K562 (cell line): ENCODE measurements around the gene SHISA9.

Source experiments
- CEBPB ChIP-seq: fragments of 450-650 bp; IDR thresholded peaks from 2 replicates; pipeline ENCODE4 v1.6.1; 2016; ENCODE audit warnings: missing genetic modification characterization, missing compliant biosample characterization
- EP300 ChIP-seq: IDR thresholded peaks from 2 replicates; pipeline ENCODE4 v1.6.1; 2012; ENCODE audit warnings: low read length, improper control_type of control experiment
- FOXO4 ChIP-seq: fragments of 450-650 bp; formaldehyde crosslinking; IDR thresholded peaks from 2 replicates; pipeline ENCODE4 v1.4.0; 2020; ENCODE audit warnings: mild to moderate bottlenecking, moderate library complexity
- POLR2A ChIP-seq: fragments of 450-650 bp; conservative IDR thresholded peaks from 2 replicates; pipeline ENCODE4 v1.6.1; 2016
- ZNF174 ChIP-seq: fragments of 250-450 bp; sonication (Bioruptor Pico); IDR thresholded peaks from 2 replicates; pipeline ENCODE4 v1.4.0; 2020; ENCODE audit warnings: mild to moderate bottlenecking
- ZNF512 ChIP-seq: IDR thresholded peaks from 2 replicates; pipeline ENCODE4 v1.6.1; 2016; ENCODE audit warnings: missing genetic modification characterization, missing compliant biosample characterization
- ZNF79 ChIP-seq: fragments of 250-450 bp; sonication (Bioruptor Pico); IDR thresholded peaks from 2 replicates; pipeline ENCODE4 v1.4.0; 2020; ENCODE audit warnings: low read depth, mild to moderate bottlenecking, moderate library complexity
- ZSCAN29 ChIP-seq: fragments of 450-650 bp; IDR thresholded peaks from 2 replicates; pipeline ENCODE4 v1.6.1; 2017
- TF ChIP-seq, protein P1 (sequence below): sonication (generic); formaldehyde crosslinking; IDR thresholded peaks from 2 replicates; pipeline ENCODE4 v1.8.1; 2022; ENCODE audit warnings: missing genetic modification reagents

- TF ChIP-seq EP300 (no peak), FOXO4 (no peak), ZSCAN29 (no peak), CEBPB (tag) (no peak), ZNF174 (no peak), ZNF79 (CRISPR knock-in tag) (no peak), ZNF512 (tag) (no peak), POLR2A (no peak)
- TF ChIP-seq, protein P1, sequence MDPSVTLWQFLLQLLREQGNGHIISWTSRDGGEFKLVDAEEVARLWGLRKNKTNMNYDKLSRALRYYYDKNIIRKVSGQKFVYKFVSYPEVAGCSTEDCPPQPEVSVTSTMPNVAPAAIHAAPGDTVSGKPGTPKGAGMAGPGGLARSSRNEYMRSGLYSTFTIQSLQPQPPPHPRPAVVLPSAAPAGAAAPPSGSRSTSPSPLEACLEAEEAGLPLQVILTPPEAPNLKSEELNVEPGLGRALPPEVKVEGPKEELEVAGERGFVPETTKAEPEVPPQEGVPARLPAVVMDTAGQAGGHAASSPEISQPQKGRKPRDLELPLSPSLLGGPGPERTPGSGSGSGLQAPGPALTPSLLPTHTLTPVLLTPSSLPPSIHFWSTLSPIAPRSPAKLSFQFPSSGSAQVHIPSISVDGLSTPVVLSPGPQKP (CRISPR knock-in tag), result no peak
Observed at GRCh38 chr16:13064821-13065220, 163.4 kb downstream of the SHISA9 start.
